Measurements from ENCODE around the gene CD3G. TPM values are rescaled to one million over a fixed set of nuclear protein-coding genes. Genes with fewer than 3 reads are reported as not detected.

CD3G gene
- total and polyA plus RNA-seq, 2 of the 4 experiments (the other 2 are of a cell fraction) = not detected

DNA sequence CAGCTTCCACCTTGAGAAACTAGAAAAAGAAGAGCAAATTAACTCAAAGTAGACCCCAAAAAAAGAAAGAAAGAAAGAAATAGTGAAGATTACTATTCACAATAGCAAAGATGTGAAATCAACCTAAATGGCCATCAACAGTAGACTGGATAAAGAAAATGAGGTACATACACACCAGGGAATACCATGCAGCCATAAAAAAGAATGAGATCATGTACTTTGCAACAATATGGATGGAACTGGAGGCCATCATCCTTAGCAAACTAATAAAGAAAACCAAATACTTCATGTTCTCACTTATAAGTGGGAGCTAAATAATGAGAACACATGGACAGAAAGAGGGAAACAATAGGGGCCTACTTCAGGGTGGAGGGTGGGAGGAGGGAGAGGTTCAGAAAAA, 15.4 kb upstream of the CD3G start:
- no peak overlapping the region for H3K4me3 ChIP-seq (ENCODE audit: insufficient read depth, low read depth, low read length)
- no peaks in the 10 kb centered on the region; the same call in 1 of the 2 replicates for H3K27me3 ChIP-seq (ENCODE audit: control insufficient read depth, insufficient read depth, low read length)
- H2AK9ac ChIP-seq (replicated peaks; ENCODE audit: low read depth, low read length, poor library complexity) = no peak overlapping the region
- H3K4ac ChIP-seq (ENCODE audit: low read depth, low read length) = no peak overlapping the region
- no peak overlapping the region for H3K14ac ChIP-seq (replicated peaks; ENCODE audit: low read depth, low read length)
- DNase-seq (no peak), ATAC-seq (ENCODE audit: low read depth) (no peak)
- no peak overlapping the region for H4K91ac ChIP-seq (ENCODE audit: insufficient read depth, low read depth, low read length)
- no peaks in the 10 kb centered on the region for H3K4me1 ChIP-seq (ENCODE audit: control insufficient read depth, insufficient read depth, low read length)
- H3K4me2 ChIP-seq (ENCODE audit: low read depth, low read length) = no peak overlapping the region
- ChIA-PET CTCF (no interaction called here), POLR2A (ENCODE audit: unreplicated experiment) (no interaction called here)
- no peak overlapping the region for H2AK5ac ChIP-seq (ENCODE audit: low read depth, low read length)
- no peak overlapping the region for H2AFZ ChIP-seq (replicated peaks; ENCODE audit: low read length, poor library complexity)
- no peak overlapping the region for H2BK20ac ChIP-seq (ENCODE audit: low read depth, low read length)
- no peaks in the 10 kb centered on the region for H3K9me1 ChIP-seq (ENCODE audit: insufficient read depth, low read length)
- no TSS peak for BruUV-seq (replicated peaks)
- H3K36me3 ChIP-seq (ENCODE audit: control insufficient read depth, insufficient read depth, low read length) = no peaks in the 10 kb centered on the region
- H3K27ac ChIP-seq (ENCODE audit: insufficient read depth, low read length) = no peak overlapping the region
- H3K23ac ChIP-seq (ENCODE audit: low read depth, low read length) = no peak overlapping the region
- no peak overlapping the region for H2BK5ac ChIP-seq (ENCODE audit: low read depth, low read length, poor library complexity, severe bottlenecking)
- no peak overlapping the region for H3K18ac ChIP-seq (ENCODE audit: low read depth, low read length)
- dilution Hi-C loops (cut with HindIII; ENCODE audit: low sequenced_read_pairs, unreplicated experiment) = no loop called here
- H2BK120ac ChIP-seq (ENCODE audit: low read depth, low read length) = no peak overlapping the region
- H4K8ac ChIP-seq (ENCODE audit: low read depth in 2 of 2, low read length in 2 of 2) = no peak overlapping the region
- H4K5ac ChIP-seq (ENCODE audit: low read depth, low read length) = no peak overlapping the region
- in situ Hi-C loops (cut with MboI; ENCODE audit: low sequenced_read_pairs) = no loop called here
- no peaks in the 10 kb centered on the region for H3K79me1 ChIP-seq (ENCODE audit: low read depth in 1 of 2, low read length in 2 of 2)
- H4K20me1 ChIP-seq (ENCODE audit: insufficient read depth, low read length) = no peaks in the 10 kb centered on the region
- intact Hi-C loops (cut with micrococcal nuclease) = no loop called here
- H3K9ac ChIP-seq (ENCODE audit: low read depth, low read length) = no peak overlapping the region
- TF ChIP-seq RFX5 (IDR thresholded peaks at IDR 0.05; ENCODE audit: low read depth, low read length) (no peak), SMC3 (IDR thresholded peaks at IDR 0.05; ENCODE audit: low read depth, low read length) (no peak), MXI1 (IDR thresholded peaks at IDR 0.05; ENCODE audit: borderline replicate concordance, low read depth, low read length) (no peak), CHD1 (IDR thresholded peaks at IDR 0.05; ENCODE audit: low read depth, low read length) (no peak), RAD21 (IDR thresholded peaks at IDR 0.05; ENCODE audit: low read length) (no peak), BHLHE40 (IDR thresholded peaks at IDR 0.05; ENCODE audit: low read depth, low read length) (no peak), MAZ (IDR thresholded peaks at IDR 0.05; ENCODE audit: borderline replicate concordance, low read depth, low read length) (no peak), MAFK (IDR thresholded peaks at IDR 0.05; ENCODE audit: low read depth, low read length) (no peak), POLR2A (IDR thresholded peaks at IDR 0.05; ENCODE audit: low read depth, low read length) (no peak)
- TF ChIP-seq, protein P1, sequence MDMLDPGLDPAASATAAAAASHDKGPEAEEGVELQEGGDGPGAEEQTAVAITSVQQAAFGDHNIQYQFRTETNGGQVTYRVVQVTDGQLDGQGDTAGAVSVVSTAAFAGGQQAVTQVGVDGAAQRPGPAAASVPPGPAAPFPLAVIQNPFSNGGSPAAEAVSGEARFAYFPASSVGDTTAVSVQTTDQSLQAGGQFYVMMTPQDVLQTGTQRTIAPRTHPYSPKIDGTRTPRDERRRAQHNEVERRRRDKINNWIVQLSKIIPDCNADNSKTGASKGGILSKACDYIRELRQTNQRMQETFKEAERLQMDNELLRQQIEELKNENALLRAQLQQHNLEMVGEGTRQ (IDR thresholded peaks at IDR 0.05; ENCODE audit: low read depth, low read length) = no peak
- TF ChIP-seq, protein P2, sequence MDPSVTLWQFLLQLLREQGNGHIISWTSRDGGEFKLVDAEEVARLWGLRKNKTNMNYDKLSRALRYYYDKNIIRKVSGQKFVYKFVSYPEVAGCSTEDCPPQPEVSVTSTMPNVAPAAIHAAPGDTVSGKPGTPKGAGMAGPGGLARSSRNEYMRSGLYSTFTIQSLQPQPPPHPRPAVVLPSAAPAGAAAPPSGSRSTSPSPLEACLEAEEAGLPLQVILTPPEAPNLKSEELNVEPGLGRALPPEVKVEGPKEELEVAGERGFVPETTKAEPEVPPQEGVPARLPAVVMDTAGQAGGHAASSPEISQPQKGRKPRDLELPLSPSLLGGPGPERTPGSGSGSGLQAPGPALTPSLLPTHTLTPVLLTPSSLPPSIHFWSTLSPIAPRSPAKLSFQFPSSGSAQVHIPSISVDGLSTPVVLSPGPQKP (IDR thresholded peaks at IDR 0.05; ENCODE audit: borderline replicate concordance, low read depth, low read length) = no peak
- TF ChIP-seq, protein P3, sequence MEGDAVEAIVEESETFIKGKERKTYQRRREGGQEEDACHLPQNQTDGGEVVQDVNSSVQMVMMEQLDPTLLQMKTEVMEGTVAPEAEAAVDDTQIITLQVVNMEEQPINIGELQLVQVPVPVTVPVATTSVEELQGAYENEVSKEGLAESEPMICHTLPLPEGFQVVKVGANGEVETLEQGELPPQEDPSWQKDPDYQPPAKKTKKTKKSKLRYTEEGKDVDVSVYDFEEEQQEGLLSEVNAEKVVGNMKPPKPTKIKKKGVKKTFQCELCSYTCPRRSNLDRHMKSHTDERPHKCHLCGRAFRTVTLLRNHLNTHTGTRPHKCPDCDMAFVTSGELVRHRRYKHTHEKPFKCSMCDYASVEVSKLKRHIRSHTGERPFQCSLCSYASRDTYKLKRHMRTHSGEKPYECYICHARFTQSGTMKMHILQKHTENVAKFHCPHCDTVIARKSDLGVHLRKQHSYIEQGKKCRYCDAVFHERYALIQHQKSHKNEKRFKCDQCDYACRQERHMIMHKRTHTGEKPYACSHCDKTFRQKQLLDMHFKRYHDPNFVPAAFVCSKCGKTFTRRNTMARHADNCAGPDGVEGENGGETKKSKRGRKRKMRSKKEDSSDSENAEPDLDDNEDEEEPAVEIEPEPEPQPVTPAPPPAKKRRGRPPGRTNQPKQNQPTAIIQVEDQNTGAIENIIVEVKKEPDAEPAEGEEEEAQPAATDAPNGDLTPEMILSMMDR (conservative IDR thresholded peaks at IDR 0.05; ENCODE audit: low read depth, low read length) = no peak
- H2BK15ac ChIP-seq (ENCODE audit: low read depth, low read length) = no peak overlapping the region
- no peaks in the 10 kb centered on the region for H3K9me3 ChIP-seq (ENCODE audit: control insufficient read depth, insufficient read depth, low read length)
- no peak overlapping the region for H3K56ac ChIP-seq (ENCODE audit: extremely low read depth, insufficient read depth, low read length)

All from IMR-90 (cell line).